Stimulated activated effector memory CD8-positive, alpha-beta T cell treated with anti-CD3 and anti-CD28 coated beads, Interleukin-12 subunit alpha, Interleukin-12 subunit beta, amount 100 ng/mL, for 72 hours (primary cell): ENCODE measurements around the gene OR52M1.

ENCODE experiments used
- ATAC-seq: fragments of 150-1000 bp; cut with Tn5 transposase; 2 replicates; pipeline ENCODE4 v1.10.0; 2021
- DNase-seq, 2 donors: peaks; one replicate each; pipeline ENCODE4 v3.0.0; 2021 to 2022; ENCODE audit warnings: low spot score in 2 of 2
- H3K27ac Mint-ChIP-seq: one replicate; pipeline ENCODE4 v1.8.0; 2022; ENCODE audit warnings: mild to moderate bottlenecking, mixed read lengths
- H3K36me3 Mint-ChIP-seq: one replicate; pipeline ENCODE4 v1.8.0; 2022; ENCODE audit warnings: mild to moderate bottlenecking, mixed read lengths
- H3K4me1 Mint-ChIP-seq: one replicate; pipeline ENCODE4 v1.8.0; 2022; ENCODE audit warnings: mixed read lengths
- H3K4me3 Mint-ChIP-seq: one replicate; pipeline ENCODE4 v1.8.0; 2022; ENCODE audit warnings: mild to moderate bottlenecking, mixed read lengths
- H3K9me3 Mint-ChIP-seq: one replicate; pipeline ENCODE4 v1.8.0; 2022; ENCODE audit warnings: mixed read lengths

OR52M1 gene

DNA sequence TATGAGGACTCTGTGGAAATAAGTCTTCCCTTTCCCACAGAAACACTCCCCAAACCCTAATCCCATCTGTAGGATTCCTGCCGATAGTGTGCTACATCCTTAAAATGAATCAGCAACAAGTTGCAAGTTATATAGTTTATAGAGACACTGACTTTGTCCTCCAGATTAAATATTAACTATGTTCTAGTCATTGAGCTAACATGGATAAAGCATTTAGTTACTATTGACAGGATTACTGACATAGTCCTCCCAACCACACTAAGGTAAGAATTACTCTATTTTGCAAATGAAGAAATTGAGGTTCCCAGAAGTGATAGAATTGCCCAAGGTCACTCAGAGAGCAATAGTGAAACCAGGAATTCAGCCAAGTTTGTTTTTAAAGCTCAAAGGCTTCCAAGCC lies 1.9 kb downstream of the OR52M1 start:
- H3K4me3 Mint-ChIP-seq = no peak overlapping the region
- DNase-seq (no peak), ATAC-seq (no peak)
- H3K27ac Mint-ChIP-seq = no peak overlapping the region
- H3K9me3 Mint-ChIP-seq = no peaks in the 10 kb centered on the region
- H3K4me1 Mint-ChIP-seq = no peaks in the 10 kb centered on the region
- H3K36me3 Mint-ChIP-seq = no peaks in the 10 kb centered on the region

DNA sequence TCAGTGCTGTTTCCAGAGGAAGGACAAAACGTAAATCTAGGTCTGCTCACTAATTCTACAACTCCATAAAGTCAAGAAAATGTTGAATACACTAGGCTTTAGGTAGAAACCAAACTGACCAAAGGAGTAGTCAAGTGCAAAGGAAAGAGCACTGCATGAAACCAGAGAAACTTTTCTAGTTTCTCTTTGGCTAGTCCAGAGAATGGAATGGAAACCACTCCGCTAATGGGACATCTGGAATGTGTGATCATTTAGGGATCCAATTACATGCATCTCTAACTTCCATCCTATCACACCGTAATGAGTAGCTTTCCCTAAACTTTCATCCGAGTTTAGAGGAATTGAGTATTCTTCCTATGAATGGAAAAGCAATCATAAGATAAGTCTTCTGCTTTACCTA lies 2.4 kb downstream of the OR52M1 start:
- DNase-seq (no peak), ATAC-seq (no peak)
- H3K9me3 Mint-ChIP-seq = no peaks in the 10 kb centered on the region
- H3K4me3 Mint-ChIP-seq = no peak overlapping the region
- no peak overlapping the region for H3K27ac Mint-ChIP-seq
- no peaks in the 10 kb centered on the region for H3K4me1 Mint-ChIP-seq
- H3K36me3 Mint-ChIP-seq = no peaks in the 10 kb centered on the region

DNA sequence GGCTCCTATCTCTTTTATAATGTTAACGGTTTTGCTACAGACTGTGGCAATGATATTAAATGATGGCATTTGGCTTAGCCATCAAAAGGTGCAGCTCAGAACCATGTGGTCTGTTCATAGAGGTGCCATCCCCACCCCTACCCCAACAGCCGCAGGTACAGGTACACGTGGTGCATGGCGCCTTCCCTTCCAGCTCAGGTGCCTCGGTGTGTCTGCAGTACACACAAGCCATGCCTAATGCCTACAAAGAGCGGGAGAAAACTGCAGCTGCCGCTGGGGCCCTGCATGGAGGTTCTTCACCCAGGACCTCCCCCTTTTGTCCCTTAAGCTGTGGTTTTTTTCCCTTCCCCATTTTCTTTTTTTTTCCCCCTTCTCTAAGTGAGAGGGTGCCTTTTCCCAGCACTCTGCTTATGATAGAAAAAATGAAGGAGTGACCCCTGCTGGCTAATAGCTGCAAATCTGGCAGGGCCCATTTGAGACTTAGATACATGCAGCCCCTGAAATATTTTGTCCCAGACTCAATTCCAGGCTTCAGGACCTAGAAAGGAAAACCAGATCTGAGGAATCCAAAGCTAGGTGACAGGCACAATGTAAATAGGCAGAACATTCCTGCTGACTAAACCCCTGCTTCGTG lies 6.5 kb downstream of the OR52M1 start:
- no peak for DNase-seq
- no peak for ATAC-seq

DNA sequence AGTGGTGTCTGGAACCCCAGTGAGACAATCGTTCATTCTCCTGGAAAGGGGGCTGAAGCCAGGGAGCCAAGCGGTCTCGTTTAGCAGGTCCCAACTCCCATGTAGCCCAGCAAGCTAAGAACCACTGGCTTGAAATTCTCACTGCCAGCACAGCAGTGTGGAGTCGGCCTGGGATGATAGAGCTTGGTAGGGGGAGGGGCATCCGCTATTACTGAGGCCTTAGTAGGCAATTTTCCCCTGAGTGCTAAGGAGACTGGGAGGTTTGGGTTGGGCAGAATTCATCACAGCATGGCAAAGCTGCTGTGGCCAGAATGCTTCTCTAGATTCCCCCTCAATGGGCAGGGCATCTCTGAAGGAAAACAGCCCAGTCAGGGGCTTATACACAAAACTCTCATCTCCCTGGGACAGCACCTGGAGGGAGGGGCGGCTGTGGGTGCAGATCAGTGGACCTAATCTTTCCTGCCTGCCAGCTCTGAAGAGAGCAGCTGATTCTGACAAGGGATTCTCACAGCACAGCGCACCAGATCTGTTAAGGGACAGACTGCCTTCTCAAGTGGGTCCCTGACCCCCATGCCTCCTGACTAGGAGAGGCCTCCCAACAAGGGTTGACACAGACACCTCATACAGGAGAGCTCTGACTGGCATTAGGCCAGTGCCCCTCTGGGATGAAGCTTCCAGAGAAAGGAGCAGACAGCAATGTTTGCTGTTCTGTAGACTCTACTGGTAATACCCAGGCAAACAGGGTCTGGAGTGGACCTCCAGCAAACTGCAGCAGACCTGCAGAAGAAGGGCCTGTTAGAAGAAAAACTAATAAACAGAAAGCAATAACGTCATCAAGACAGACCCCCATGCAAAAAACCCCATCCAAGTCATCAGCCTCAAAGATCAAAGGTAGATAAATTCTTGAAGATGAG lies 14.8 kb downstream of the OR52M1 start:
- Mint-ChIP-seq H3K36me3 (no peaks in the 10 kb centered on the region), H3K4me3 (no peak overlapping the region), H3K9me3 (peaks cover 3% of the 10 kb centered on the region), H3K4me1 (no peaks in the 10 kb centered on the region), H3K27ac (no peak overlapping the region)
- ATAC-seq (no peak), DNase-seq (no peak)

More for the DNA sequence above, 6.5 kb downstream of the OR52M1 start:
- Mint-ChIP-seq H3K9me3 (no peaks in the 10 kb centered on the region), H3K36me3 (no peaks in the 10 kb centered on the region), H3K4me1 (no peaks in the 10 kb centered on the region), H3K4me3 (no peak overlapping the region), H3K27ac (no peak overlapping the region)

DNA sequence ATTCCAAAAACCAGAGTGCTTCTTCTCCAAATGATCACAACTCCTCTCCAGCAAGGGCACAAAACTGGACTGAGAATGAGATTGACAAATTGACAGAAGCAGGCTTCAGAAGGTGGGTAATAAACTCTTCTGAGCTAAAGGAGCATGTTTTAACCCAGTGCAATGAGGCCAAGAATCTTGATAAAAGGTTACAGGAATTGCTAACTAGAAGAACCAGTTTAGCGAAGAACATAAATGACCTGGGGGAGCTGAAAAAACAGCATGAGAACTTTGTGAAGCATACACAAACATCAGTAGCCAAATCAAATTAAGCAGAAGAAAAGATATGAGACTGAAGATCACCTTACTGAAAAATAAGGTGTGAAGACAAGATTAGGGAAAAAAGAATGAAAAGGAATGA lies 15.5 kb downstream of the OR52M1 start:
- DNase-seq (no peak), ATAC-seq (no peak)
- Mint-ChIP-seq H3K36me3 (no peaks in the 10 kb centered on the region), H3K27ac (no peak overlapping the region), H3K4me1 (no peaks in the 10 kb centered on the region), H3K9me3 (peaks cover 3% of the 10 kb centered on the region), H3K4me3 (no peak overlapping the region)

DNA sequence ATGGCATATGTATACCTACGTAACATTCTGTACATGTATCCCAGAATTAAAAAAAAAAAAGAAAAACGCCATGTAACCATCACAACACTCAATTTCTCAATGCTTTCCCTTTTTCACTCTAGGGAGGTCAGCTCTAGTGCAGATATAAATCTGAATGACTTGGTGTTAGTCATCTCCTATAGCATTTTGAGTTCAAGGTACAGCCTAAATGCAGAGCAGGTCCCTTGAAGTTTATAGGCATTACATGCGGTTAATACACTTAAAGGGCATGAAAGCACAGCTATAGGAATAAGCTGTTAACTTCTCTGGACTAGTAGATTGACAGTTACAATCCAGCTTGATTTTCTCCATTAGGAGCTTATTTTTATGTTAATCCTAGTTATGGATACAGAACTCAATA lies 20.4 kb downstream of the OR52M1 start:
- Mint-ChIP-seq H3K4me1 (no peaks in the 10 kb centered on the region), H3K36me3 (no peaks in the 10 kb centered on the region), H3K4me3 (no peak overlapping the region), H3K9me3 (peaks cover 3% of the 10 kb centered on the region), H3K27ac (no peak overlapping the region)
- DNase-seq (no peak), ATAC-seq (no peak)

DNA sequence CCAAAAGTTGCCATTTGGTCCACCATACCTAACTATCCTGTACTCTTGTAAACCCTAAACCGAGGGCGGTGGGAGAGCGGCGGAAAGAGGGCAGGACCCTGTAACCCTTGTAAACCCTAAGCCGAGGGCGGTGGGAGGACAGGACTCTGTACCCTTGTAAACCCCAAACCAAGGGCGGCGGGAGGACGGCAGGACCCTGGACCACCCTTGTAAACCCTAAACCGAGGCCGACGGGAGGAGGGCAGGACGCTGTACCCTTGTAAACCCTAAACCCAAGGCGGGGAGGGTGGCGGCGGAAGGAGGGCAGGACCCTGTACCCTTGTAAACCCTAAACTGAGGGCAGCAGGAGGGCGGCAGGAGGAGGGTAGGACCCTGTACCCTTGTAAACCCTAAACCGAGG lies 24.1 kb downstream of the OR52M1 start:
- H3K27ac Mint-ChIP-seq = no peak overlapping the region
- no peak overlapping the region for H3K4me3 Mint-ChIP-seq
- ATAC-seq (no peak), DNase-seq (no peak)
- no peaks in the 10 kb centered on the region for H3K4me1 Mint-ChIP-seq
- H3K9me3 Mint-ChIP-seq = no peaks in the 10 kb centered on the region
- H3K36me3 Mint-ChIP-seq = no peaks in the 10 kb centered on the region

DNA sequence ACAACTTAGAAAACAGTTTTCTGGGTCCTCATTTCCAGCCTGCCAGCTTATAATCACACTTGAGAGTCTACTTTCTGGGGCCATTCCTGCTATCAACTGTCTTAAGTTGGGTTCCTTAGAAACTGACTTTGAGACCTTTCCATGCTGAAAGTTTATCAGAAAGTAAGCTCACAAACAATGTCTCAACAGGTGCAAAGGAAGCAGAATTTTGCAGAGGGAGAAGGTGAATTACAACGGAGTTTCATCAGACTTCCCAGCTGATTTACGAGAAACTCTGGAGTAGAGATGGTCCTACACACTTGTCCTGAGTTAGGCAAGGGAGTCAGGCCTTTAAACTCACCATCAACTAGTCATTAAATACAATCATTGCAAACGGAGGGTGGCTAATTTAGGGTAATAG lies 31.9 kb downstream of the OR52M1 start:
- no peak overlapping the region for H3K27ac Mint-ChIP-seq
- no peaks in the 10 kb centered on the region for H3K36me3 Mint-ChIP-seq

DNA sequence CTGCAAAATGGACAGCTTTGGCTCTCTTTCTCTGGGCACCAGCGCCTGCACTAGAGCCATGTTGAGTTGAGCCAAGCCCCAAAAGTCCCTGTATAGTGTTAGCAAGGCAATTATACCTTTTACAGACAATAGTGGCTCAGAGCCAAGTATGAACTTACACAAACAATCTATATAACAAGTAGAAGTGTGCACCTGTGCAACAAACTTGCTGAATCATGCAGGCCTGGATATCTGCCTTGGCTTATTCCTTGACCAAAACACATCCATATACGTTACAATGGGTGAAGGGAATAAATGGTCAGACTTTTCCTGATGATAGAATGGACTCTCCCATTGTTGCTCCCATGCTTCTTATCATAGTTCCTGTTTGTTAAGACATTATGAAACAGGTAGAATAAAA lies 32.8 kb downstream of the OR52M1 start:
- Mint-ChIP-seq H3K4me1 (peaks cover 5% of the 10 kb centered on the region), H3K27ac (no peak overlapping the region), H3K9me3 (no peaks in the 10 kb centered on the region), H3K36me3 (no peaks in the 10 kb centered on the region), H3K4me3 (no peak overlapping the region)
- no peak for ATAC-seq
- no peak for DNase-seq

More for the DNA sequence above, 31.9 kb downstream of the OR52M1 start:
- Mint-ChIP-seq H3K4me1 (peaks cover 5% of the 10 kb centered on the region), H3K4me3 (no peak overlapping the region), H3K9me3 (no peaks in the 10 kb centered on the region)
- DNase-seq (no peak), ATAC-seq (no peak)

DNA sequence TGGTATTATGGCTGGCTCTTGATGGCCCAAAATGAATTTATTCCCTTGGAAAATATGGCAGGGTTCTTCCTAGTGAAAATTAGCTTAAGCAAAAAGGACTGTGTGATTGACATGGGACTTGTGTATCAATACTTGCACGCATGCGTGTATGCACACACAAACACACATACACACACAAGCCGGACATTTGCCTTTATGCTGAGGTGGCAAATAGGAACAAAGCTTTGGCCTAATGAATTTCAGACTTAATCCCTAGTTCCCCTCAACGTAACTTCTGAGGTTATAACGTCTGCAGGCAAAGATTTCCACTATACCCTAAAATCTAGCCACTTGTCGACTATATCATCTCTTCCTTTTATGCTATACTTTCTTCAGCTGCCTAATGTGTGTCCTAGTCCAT lies 33.6 kb downstream of the OR52M1 start:
- H3K27ac Mint-ChIP-seq = no peak overlapping the region
- no peaks in the 10 kb centered on the region for H3K9me3 Mint-ChIP-seq
- no peak for DNase-seq
- H3K4me3 Mint-ChIP-seq = no peak overlapping the region
- H3K36me3 Mint-ChIP-seq = no peaks in the 10 kb centered on the region
- H3K4me1 Mint-ChIP-seq = peaks cover 5% of the 10 kb centered on the region
- ATAC-seq = no peak

DNA sequence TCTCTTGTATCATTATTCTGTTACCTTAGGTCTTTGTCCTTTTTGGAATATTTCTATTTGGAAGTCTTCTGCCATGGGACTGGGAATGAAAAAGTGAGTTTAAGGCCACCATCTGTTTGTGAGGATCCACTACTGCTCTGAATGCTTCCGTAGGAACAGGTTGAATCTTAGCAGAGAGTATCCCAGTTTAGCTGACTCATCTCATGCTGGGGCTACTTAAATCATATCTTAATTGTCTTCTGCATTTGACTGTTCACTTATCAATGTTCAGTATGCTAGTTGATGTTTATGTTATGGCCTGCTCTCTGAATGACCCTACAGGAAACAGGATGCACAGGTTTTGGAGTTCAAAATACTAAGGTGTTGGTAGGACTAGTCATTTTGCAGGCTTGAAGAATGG lies 35.1 kb downstream of the OR52M1 start:
- DNase-seq = no peak
- H3K4me1 Mint-ChIP-seq = peaks cover 5% of the 10 kb centered on the region
- H3K27ac Mint-ChIP-seq = no peak overlapping the region
- H3K9me3 Mint-ChIP-seq = no peaks in the 10 kb centered on the region
- H3K4me3 Mint-ChIP-seq = no peak overlapping the region
- no peaks in the 10 kb centered on the region for H3K36me3 Mint-ChIP-seq
- ATAC-seq = no peak

DNA sequence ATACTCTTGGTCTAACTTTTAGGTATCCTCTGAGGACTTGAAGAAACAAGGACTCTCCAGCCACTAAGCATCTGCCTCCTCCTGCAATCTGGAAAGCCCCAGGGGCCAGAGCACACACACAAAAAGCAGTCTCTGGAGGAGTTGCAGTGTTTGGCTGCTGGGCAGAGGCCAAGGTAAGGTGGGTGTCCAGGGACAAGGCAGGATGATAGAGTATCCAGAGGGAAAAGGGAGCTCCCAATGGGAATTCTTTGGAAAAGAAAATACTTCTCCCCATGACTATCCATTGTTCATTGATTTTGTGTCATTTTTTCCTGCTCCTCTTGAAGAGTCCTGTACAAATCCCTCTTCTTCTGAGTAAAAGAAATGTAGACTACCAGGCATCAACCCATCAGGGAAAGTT lies 36.5 kb downstream of the OR52M1 start, which contains the start of gene OR52I2:
Gene OR52I2, plus strand, starts transcription at position 301 of the 400 bp plus-strand sequence.
- Mint-ChIP-seq H3K36me3 (no peaks in the 10 kb centered on the region), H3K9me3 (no peaks in the 10 kb centered on the region), H3K4me3 (no peak within 1 kb of the TSS), H3K27ac (no peak within 1 kb of the TSS), H3K4me1 (no peaks in the 10 kb centered on the region)
- ATAC-seq (no peak), DNase-seq (no peak)

DNA sequence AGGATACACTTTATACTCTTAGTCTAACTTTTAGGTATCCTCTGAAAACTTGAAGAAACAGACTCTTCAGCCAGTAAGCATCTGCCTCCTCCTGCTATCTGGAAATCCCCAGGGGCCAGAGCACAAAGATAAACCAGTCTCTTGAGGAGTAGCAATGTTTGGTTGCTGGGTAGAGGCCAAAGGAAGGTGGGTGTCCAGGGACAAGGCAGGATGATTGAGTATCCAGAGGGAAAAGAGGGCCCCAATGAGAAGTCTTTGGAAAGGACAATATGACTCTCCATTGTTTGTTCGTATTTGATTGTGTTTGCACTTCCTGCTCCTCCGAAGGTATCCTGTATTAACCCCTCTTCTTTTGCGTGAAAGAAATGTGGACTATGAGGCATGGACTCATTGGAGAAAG lies 44.0 kb downstream of the OR52M1 start:
- DNase-seq = no peak
- Mint-ChIP-seq H3K36me3 (no peaks in the 10 kb centered on the region), H3K4me3 (no peak overlapping the region), H3K27ac (no peak overlapping the region), H3K4me1 (no peaks in the 10 kb centered on the region), H3K9me3 (no peaks in the 10 kb centered on the region)
- no peak for ATAC-seq

DNA sequence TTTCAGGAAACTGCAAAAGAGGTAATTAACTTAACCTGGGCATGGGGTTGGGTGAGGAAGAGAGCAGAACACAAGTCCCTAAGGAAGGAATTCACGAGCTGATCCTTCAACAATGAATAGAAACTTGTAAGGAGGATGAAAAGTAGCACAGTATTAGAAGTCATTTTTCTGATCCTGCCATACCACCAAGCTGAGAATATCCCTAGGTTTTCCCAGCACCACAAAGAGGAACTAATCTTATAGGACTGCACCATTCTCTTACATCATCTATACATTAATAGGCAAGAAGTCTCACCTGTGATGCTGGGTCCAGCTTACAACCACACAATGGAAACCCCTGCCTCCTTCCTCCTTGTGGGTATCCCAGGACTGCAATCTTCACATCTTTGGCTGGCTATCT lies 48.7 kb downstream of the OR52M1 start, which contains the start of gene OR52I1:
Gene OR52I1, plus strand, starts transcription at position 301 of the 400 bp plus-strand sequence. Its CDS starts 0 bp downstream, at position 301.
- DNase-seq = no peak
- H3K27ac Mint-ChIP-seq = no peak within 1 kb of the TSS
- no peak for ATAC-seq
- no peak within 1 kb of the TSS for H3K4me3 Mint-ChIP-seq
- H3K4me1 Mint-ChIP-seq = no peaks in the 10 kb centered on the region
- peaks cover 5% of the 10 kb centered on the region for H3K36me3 Mint-ChIP-seq
- no peaks in the 10 kb centered on the region for H3K9me3 Mint-ChIP-seq
